T-helper 2 cell treated with Interferon-gamma antibody and Interleukin-4, amounts not matched to agents 100 ng/mL and 5 ng/mL, for 36 hours (primary cell): ENCODE results near the gene DERL3. TPM values are rescaled to one million over a fixed set of nuclear protein-coding genes. Genes with fewer than 3 reads are reported as not detected.

ENCODE experiments used
- total RNA-seq: library from RNA; stranded (reverse); gene quantifications from 2 replicates; pipeline ENCODE4 v1.2.3, GENCODE V29; 2022

The DERL3 gene
- total RNA-seq, 1 donor from 2014 or later = 12.5 TPM

Other genes starting within 250 kb of the DERL3 start
- 1.2 and 1.4 TPM in 2 replicates for gene DRICH1, start 206.7 kb downstream of the DERL3 start, total RNA-seq
- gene RGL4, start 148.0 kb downstream of the DERL3 start, total RNA-seq = 31.4 and 34.7 TPM in 2 replicates
- gene ZNF70, start 87.9 kb downstream of the DERL3 start, total RNA-seq = 2.5 and 3.0 TPM in 2 replicates
- gene VPREB3, start 84.6 kb downstream of the DERL3 start, total RNA-seq = not detected in 2 replicates
- gene C22orf15, start 76.0 kb downstream of the DERL3 start, total RNA-seq = 0.32 and 0.57 TPM in 2 replicates
- 52.5 and 59.5 TPM in 2 replicates for gene CHCHD10, start 71.0 kb downstream of the DERL3 start, total RNA-seq
- 0.45 and 0.73 TPM in 2 replicates for gene MMP11, start 66.2 kb downstream of the DERL3 start, total RNA-seq
- 82.7 and 89.2 TPM in 2 replicates for gene SMARCB1, start 52.0 kb downstream of the DERL3 start, total RNA-seq
- 7.3 and 7.5 TPM in 2 replicates for gene SLC2A11, start 18.9 kb upstream of the DERL3 start, total RNA-seq
- 1,011 TPM in 2 replicates for gene MIF, start 55.4 kb upstream of the DERL3 start, total RNA-seq
- not detected in 2 replicates for gene GSTT2B, start 122.2 kb upstream of the DERL3 start, total RNA-seq
- gene DDTL, start 127.9 kb upstream of the DERL3 start, total RNA-seq = 4.7 and 5.8 TPM in 2 replicates
- 114 and 117 TPM in 2 replicates for gene DDT, start 135.4 kb upstream of the DERL3 start, total RNA-seq
- gene GSTT2, start 141.1 kb upstream of the DERL3 start, total RNA-seq = 0.18 and 0.41 TPM in 2 replicates
- gene GSTT4, start 166.4 kb upstream of the DERL3 start, total RNA-seq = not detected in 2 replicates
- gene CABIN1, start 172.3 kb upstream of the DERL3 start, total RNA-seq = 116 and 121 TPM in 2 replicates